Breast epithelium (tissue), 4 donors: ENCODE results near the gene PEAK1. TPM values are rescaled to one million over a fixed set of nuclear protein-coding genes. Genes with fewer than 3 reads are reported as not detected.

Source experiments
- DNase-seq, 2 donors: peaks; one replicate each; pipeline ENCODE4 v3.0.0-alpha.2; 2019; ENCODE audit warnings: low spot score in 2 of 2
- H3K27ac ChIP-seq, 2 donors: fragments of 200-600 bp; sonication (generic) in 1 of 2; one replicate each; pipeline ENCODE4 v1.5.1; 2016 to 2019; ENCODE audit warnings: mild to moderate bottlenecking in 1 of 2
- H3K27me3 ChIP-seq, 2 donors: fragments of 200-600 bp; sonication (generic) in 1 of 2; one replicate each; pipeline versions ENCODE4 v1.5.1 to v1.6.0; 2017 to 2019; ENCODE audit warnings: control low read depth in 1 of 2, mild to moderate bottlenecking in 1 of 2
- H3K36me3 ChIP-seq: fragments of 200-600 bp; one replicate; pipeline ENCODE4 v1.5.1; 2019
- H3K4me1 ChIP-seq, 2 donors: fragments of 200-600 bp; sonication (generic); one replicate each; pipeline ENCODE4 v1.5.1; 2016 to 2019; ENCODE audit warnings: control low read depth in 1 of 2
- H3K4me3 ChIP-seq, 3 donors: fragments of 200-600 bp; sonication (generic); 1 replicate in 2 of 3; 2 replicates in 1 of 3; pipeline ENCODE4 v1.5.1; 2016 to 2019; ENCODE audit warnings: mild to moderate bottlenecking in 3 of 3, moderate library complexity in 2 of 3
- H3K9me3 ChIP-seq, 2 donors: fragments of 200-600 bp; sonication (generic) in 1 of 2; one replicate each; pipeline ENCODE4 v1.5.1; 2016 to 2019; ENCODE audit warnings: control low read depth in 1 of 2
- POLR2A ChIP-seq: fragments of 450-650 bp; IDR thresholded peaks from one replicate; pipeline ENCODE4 v1.6.1; 2016; ENCODE audit warnings: antibody characterized with exemption, mild to moderate bottlenecking, moderate library complexity
- POLR2AphosphoS5 ChIP-seq, 3 donors: sonication (generic); formaldehyde crosslinking; IDR thresholded peaks; one replicate each; pipeline ENCODE4 v1.6.1; 2017; ENCODE audit warnings: antibody characterized with exemption in 3 of 3
- intact Hi-C: fragments of 100-400 bp; cut with DNase I; formaldehyde crosslinking; loops from one replicate; pipeline ENCODE4 v1.15.1; 2023; ENCODE audit warnings: low total_unique reads
- total RNA-seq, 3 donors: library from RNA; depleted of rRNA; stranded (reverse); fragments of >200 nt; gene quantifications; one replicate each; pipeline ENCODE4 v1.1.0, GENCODE V29; 2016
- TF ChIP-seq, protein P1 (sequence below), 3 donors: fragments of 450-650 bp; IDR thresholded peaks; one replicate each; pipeline ENCODE4 v1.5.1; 2016 to 2017; ENCODE audit warnings: antibody characterized with exemption in 3 of 3, mild to moderate bottlenecking in 3 of 3, moderate library complexity in 3 of 3

PEAK1 gene
- total RNA-seq, 3 donors from 2014 or later, result 48.5 to 99.5 (median 55.2) TPM

DNA sequence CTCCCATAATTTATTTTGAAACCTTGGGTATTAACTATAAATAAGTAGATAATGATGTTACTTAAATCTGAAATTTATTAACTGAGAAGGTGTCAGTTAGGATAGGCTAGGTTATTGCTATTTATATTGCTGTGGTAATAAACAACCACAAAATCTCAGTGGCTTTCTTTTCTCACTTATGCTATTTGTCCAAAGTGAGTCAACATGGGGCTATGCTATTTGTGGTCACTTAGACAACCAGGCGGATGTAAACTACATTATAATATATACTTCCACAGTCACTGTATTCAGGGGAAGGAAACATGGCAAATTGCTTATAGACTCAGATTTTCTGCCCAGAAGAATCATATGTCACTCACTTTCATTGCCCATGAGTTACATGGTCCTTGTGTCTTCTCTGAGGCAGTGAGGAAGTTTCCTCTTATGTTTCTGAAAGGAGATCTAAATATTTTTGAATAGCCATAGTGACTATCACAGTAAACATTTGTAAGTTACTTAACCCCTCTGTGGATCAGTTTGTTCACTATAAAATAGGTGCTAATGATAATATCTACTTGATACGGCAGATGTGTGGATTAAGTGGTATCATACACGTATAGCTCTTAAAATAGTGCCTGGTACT is 20.6 kb upstream of the PEAK1 start:
- TF ChIP-seq, protein P1, sequence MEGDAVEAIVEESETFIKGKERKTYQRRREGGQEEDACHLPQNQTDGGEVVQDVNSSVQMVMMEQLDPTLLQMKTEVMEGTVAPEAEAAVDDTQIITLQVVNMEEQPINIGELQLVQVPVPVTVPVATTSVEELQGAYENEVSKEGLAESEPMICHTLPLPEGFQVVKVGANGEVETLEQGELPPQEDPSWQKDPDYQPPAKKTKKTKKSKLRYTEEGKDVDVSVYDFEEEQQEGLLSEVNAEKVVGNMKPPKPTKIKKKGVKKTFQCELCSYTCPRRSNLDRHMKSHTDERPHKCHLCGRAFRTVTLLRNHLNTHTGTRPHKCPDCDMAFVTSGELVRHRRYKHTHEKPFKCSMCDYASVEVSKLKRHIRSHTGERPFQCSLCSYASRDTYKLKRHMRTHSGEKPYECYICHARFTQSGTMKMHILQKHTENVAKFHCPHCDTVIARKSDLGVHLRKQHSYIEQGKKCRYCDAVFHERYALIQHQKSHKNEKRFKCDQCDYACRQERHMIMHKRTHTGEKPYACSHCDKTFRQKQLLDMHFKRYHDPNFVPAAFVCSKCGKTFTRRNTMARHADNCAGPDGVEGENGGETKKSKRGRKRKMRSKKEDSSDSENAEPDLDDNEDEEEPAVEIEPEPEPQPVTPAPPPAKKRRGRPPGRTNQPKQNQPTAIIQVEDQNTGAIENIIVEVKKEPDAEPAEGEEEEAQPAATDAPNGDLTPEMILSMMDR (IDR thresholded peaks at IDR 0.05), result no peak
- no peak for TF ChIP-seq POLR2A
- no peak for TF ChIP-seq POLR2AphosphoS5 (IDR thresholded peaks at IDR 0.05)
- Histone ChIP-seq H3K9me3 (no peaks in the 10 kb centered on the region), H3K4me3 (no peak overlapping the region), H3K27me3 (no peaks in the 10 kb centered on the region), H3K27ac (no peak overlapping the region), H3K4me1 (no peaks in the 10 kb centered on the region), H3K36me3 (no peaks in the 10 kb centered on the region)
- no peak for DNase-seq
- intact Hi-C loops, result no loop called here

GRCh38 chr15:77437264-77437663 is 17.4 kb upstream of the PEAK1 start:
- no peaks in the 10 kb centered on the region for H3K27me3 ChIP-seq
- no peaks in the 10 kb centered on the region for H3K9me3 ChIP-seq
- H3K4me1 ChIP-seq, result no peaks in the 10 kb centered on the region
- no peaks in the 10 kb centered on the region for H3K36me3 ChIP-seq
- no peak for DNase-seq
- no peak overlapping the region for H3K4me3 ChIP-seq
- intact Hi-C loops, result no loop called here
- no peak overlapping the region for H3K27ac ChIP-seq
- no peak for TF ChIP-seq POLR2AphosphoS5 (IDR thresholded peaks at IDR 0.05)
- TF ChIP-seq, protein P1 (IDR thresholded peaks at IDR 0.05), result no peak
- TF ChIP-seq POLR2A, result no peak

- H3K4me3 ChIP-seq, result no peak overlapping the region
- H3K36me3 ChIP-seq, result no peaks in the 10 kb centered on the region
- TF ChIP-seq, protein P1 (IDR thresholded peaks at IDR 0.05), result no peak
- TF ChIP-seq POLR2A, result no peak
- TF ChIP-seq POLR2AphosphoS5 (IDR thresholded peaks at IDR 0.05), result no peak
- no peak for DNase-seq
- no peaks in the 10 kb centered on the region for H3K27me3 ChIP-seq
- no peaks in the 10 kb centered on the region for H3K9me3 ChIP-seq
- H3K27ac ChIP-seq, result no peak overlapping the region
- no peaks in the 10 kb centered on the region for H3K4me1 ChIP-seq
- intact Hi-C loops, result no loop called here
These were observed 16.9 kb upstream of the PEAK1 start for GRCh38 chr15:77436822-77437221.

DNA sequence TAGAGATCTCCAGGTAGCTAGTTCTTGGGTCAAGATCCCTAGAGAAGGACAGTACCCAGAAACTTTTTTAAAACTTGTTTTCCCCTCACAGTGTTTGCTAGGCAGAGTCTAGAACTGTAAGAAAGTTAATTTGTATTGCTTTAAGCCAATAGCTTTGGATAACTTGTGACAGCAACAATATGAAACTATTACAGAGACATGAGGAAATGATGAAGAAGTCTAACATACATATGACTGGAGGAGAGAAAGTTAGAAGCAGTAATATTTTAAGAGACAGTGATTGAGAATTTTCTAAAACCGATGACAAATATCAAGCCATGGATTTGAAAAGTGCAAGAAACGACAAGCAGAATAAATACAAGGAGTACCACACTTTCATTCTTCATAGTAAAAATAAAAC is 10.7 kb upstream of the PEAK1 start:
- Histone ChIP-seq H3K27me3 (no peaks in the 10 kb centered on the region), H3K9me3 (no peaks in the 10 kb centered on the region), H3K4me1 (no peaks in the 10 kb centered on the region), H3K36me3 (no peaks in the 10 kb centered on the region), H3K4me3 (no peak overlapping the region), H3K27ac (no peak overlapping the region)
- intact Hi-C loops, result no loop called here
- TF ChIP-seq, protein P1 (IDR thresholded peaks at IDR 0.05), result no peak
- TF ChIP-seq POLR2A (no peak), POLR2AphosphoS5 (IDR thresholded peaks at IDR 0.05) (no peak)
- DNase-seq, result no peak

DNA sequence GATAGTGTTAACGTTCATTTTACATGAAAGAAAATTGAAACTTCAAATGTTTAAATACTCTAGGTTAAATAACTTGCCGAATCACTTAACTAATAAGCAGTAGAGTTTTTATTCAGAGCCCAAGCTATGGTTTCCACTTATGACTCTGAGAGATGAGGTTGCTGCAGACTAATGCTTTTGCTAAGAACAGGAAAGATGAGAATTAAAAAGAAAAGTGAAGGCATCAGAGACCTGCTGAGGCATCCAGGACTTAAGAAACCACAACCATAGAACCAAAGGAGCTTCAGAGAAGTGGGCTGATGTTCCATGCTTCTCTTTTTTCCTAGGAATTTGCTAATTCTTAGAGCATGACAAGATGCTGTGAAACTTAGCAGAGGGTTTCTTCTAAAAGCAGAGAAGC is 10.3 kb upstream of the PEAK1 start:
- Histone ChIP-seq H3K27me3 (no peaks in the 10 kb centered on the region), H3K27ac (no peak overlapping the region), H3K4me3 (no peak overlapping the region), H3K36me3 (no peaks in the 10 kb centered on the region), H3K4me1 (no peaks in the 10 kb centered on the region), H3K9me3 (no peaks in the 10 kb centered on the region)
- intact Hi-C loops, result no loop called here
- no peak for DNase-seq
- TF ChIP-seq, protein P1 (IDR thresholded peaks at IDR 0.05), result no peak
- no peak for TF ChIP-seq POLR2A
- no peak for TF ChIP-seq POLR2AphosphoS5 (IDR thresholded peaks at IDR 0.05)
